IMR-90 (cell line): ENCODE results near the gene IRF2BP2. TPM values are rescaled to one million over a fixed set of nuclear protein-coding genes. Genes with fewer than 3 reads are reported as not detected.

Experiments
- ATAC-seq: fragments of 200-7000 bp; cut with Tn5 transposase; 2 replicates; pipeline ENCODE4 v1.9.1; 2020; ENCODE audit warnings: low read depth, mild to moderate bottlenecking, moderate library complexity
- BruUV-seq: library from RNA; stranded (reverse); fragments of 400-500 nt; replicated peaks from 2 replicates; lab custom pipeline; 2021; lab: Mats Ljungman, UMichigan
- CTCF ChIA-PET: fragments of 300-600 bp; formaldehyde crosslinking; extraction: SDS; loops from one replicate; lab custom pipeline; 2021; ENCODE audit warnings: antibody characterized with exemption; lab: Yijun Ruan, JAX
- POLR2A ChIA-PET: fragments of 300-600 bp; sonication (Branson Sonifier 250); formaldehyde crosslinking; loops from one replicate; lab custom pipeline; 2022; ENCODE audit warnings: antibody characterized with exemption; ENCODE audit not compliant: unreplicated experiment; lab: Charles Lee
- DNase-seq: peaks from one replicate; pipeline ENCODE4 v3.0.0; 2013
- H2AFZ ChIP-seq: replicated peaks from 2 replicates; pipeline ENCODE3; 2013; ENCODE audit warnings: low read length, mild to moderate bottlenecking; ENCODE audit not compliant: poor library complexity
- H2AK5ac ChIP-seq: 2 replicates; pipeline ENCODE4 v1.6.1; 2013; ENCODE audit warnings: low read depth, low read length, inconsistent platforms
- H2AK9ac ChIP-seq: replicated peaks from 2 replicates; pipeline ENCODE3; 2013; ENCODE audit warnings: mild to moderate bottlenecking, low read depth, low read length, moderate library complexity; ENCODE audit not compliant: poor library complexity
- H2BK120ac ChIP-seq: 2 replicates; pipeline ENCODE4 v1.6.1; 2013; ENCODE audit warnings: low read depth, low read length, inconsistent platforms
- H2BK15ac ChIP-seq: 3 replicates; pipeline ENCODE4 v1.6.1; 2013; ENCODE audit warnings: low read depth, low read length, inconsistent platforms
- H2BK20ac ChIP-seq: 2 replicates; pipeline ENCODE4 v1.6.1; 2013; ENCODE audit warnings: low read depth, mild to moderate bottlenecking, inconsistent platforms, low read length, moderate library complexity
- H2BK5ac ChIP-seq: 2 replicates; pipeline ENCODE4 v1.6.1; 2013; ENCODE audit warnings: mild to moderate bottlenecking, low read depth, low read length, inconsistent platforms; ENCODE audit not compliant: poor library complexity, severe bottlenecking
- H3K14ac ChIP-seq: replicated peaks from 2 replicates; pipeline ENCODE4 v1.6.1; 2013; ENCODE audit warnings: low read depth, low read length, inconsistent platforms
- H3K18ac ChIP-seq: 2 replicates; pipeline ENCODE4 v1.6.1; 2013; ENCODE audit warnings: low read depth, low read length, control low read depth
- H3K23ac ChIP-seq: 2 replicates; pipeline ENCODE4 v1.6.1; 2013; ENCODE audit warnings: low read depth, low read length, inconsistent platforms
- H3K27ac ChIP-seq: 2 replicates; pipeline ENCODE4 v1.5.1; 2013; ENCODE audit warnings: mild to moderate bottlenecking, control low read depth, low read length; ENCODE audit not compliant: insufficient read depth
- H3K27me3 ChIP-seq: 2 replicates; pipeline ENCODE4 v1.6.1; 2013; ENCODE audit warnings: low read length; ENCODE audit not compliant: control insufficient read depth, insufficient read depth
- H3K36me3 ChIP-seq: 2 replicates; pipeline ENCODE4 v1.6.1; 2013; ENCODE audit warnings: low read length, mixed read lengths; ENCODE audit not compliant: control insufficient read depth, insufficient read depth
- H3K4ac ChIP-seq: 2 replicates; pipeline ENCODE4 v1.6.1; 2013; ENCODE audit warnings: low read depth, low read length, inconsistent platforms
- H3K4me1 ChIP-seq: 2 replicates; pipeline ENCODE4 v1.6.1; 2013; ENCODE audit warnings: low read length, mixed read lengths; ENCODE audit not compliant: control insufficient read depth, insufficient read depth
- H3K4me2 ChIP-seq: 2 replicates; pipeline ENCODE4 v1.6.1; 2013; ENCODE audit warnings: low read depth, mild to moderate bottlenecking, control low read depth, low read length, moderate library complexity
- H3K4me3 ChIP-seq: 2 replicates; pipeline ENCODE4 v1.5.1; 2013; ENCODE audit warnings: low read depth, mild to moderate bottlenecking, control low read depth, low read length, moderate library complexity; ENCODE audit not compliant: insufficient read depth
- H3K56ac ChIP-seq: 2 replicates; pipeline ENCODE4 v1.6.1; 2013; ENCODE audit warnings: low read length, inconsistent platforms; ENCODE audit not compliant: insufficient read depth; ENCODE audit errors: extremely low read depth
- H3K79me1 ChIP-seq, 2 experiments: 2 replicates each; pipeline ENCODE4 v1.6.1; 2013; ENCODE audit warnings: low read length in 2 of 2, inconsistent platforms in 1 of 2, low read depth in 1 of 2
- H3K9ac ChIP-seq: 2 replicates; pipeline ENCODE4 v1.6.1; 2013; ENCODE audit warnings: low read depth, low read length, control low read depth
- H3K9me1 ChIP-seq: 2 replicates; pipeline ENCODE4 v1.6.1; 2013; ENCODE audit warnings: low read length, inconsistent platforms; ENCODE audit not compliant: insufficient read depth
- H3K9me3 ChIP-seq: 2 replicates; pipeline ENCODE4 v1.6.1; 2013; ENCODE audit warnings: low read length; ENCODE audit not compliant: control insufficient read depth, insufficient read depth
- H4K20me1 ChIP-seq: 2 replicates; pipeline ENCODE4 v1.6.1; 2013; ENCODE audit warnings: low read length, inconsistent platforms; ENCODE audit not compliant: insufficient read depth
- H4K5ac ChIP-seq: 2 replicates; pipeline ENCODE4 v1.6.1; 2013; ENCODE audit warnings: mild to moderate bottlenecking, low read depth, low read length, control low read depth
- H4K8ac ChIP-seq, 2 experiments: 2 replicates each; pipeline ENCODE4 v1.6.1; 2013; ENCODE audit warnings: low read depth in 2 of 2, low read length in 2 of 2, control low read depth in 1 of 2, inconsistent platforms in 1 of 2
- H4K91ac ChIP-seq: 2 replicates; pipeline ENCODE4 v1.6.1; 2013; ENCODE audit warnings: low read depth, low read length, inconsistent platforms; ENCODE audit not compliant: insufficient read depth
- BHLHE40 ChIP-seq: fragments of 150-350 bp; IDR thresholded peaks from 2 replicates; pipeline ENCODE4 v1.6.1; 2016; ENCODE audit warnings: mild to moderate bottlenecking, low read depth, low read length
- CEBPB ChIP-seq: IDR thresholded peaks from 2 replicates; pipeline ENCODE4 v1.6.1; 2012; ENCODE audit warnings: low read depth, low read length, improper control_type of control experiment
- CHD1 ChIP-seq: IDR thresholded peaks from 2 replicates; pipeline ENCODE4 v1.6.1; 2012; ENCODE audit warnings: low read depth, low read length, improper control_type of control experiment
- CTCF ChIP-seq: conservative IDR thresholded peaks from 2 replicates; pipeline ENCODE4 v1.5.1; 2012; ENCODE audit warnings: mild to moderate bottlenecking, low read depth, low read length, improper control_type of control experiment
- ELK1 ChIP-seq: fragments of 150-350 bp; IDR thresholded peaks from 2 replicates; pipeline ENCODE4 v1.6.1; 2016; ENCODE audit warnings: low read depth, mild to moderate bottlenecking, low read length, moderate library complexity, borderline replicate concordance
- FOS ChIP-seq: fragments of 150-350 bp; IDR thresholded peaks from 2 replicates; pipeline ENCODE4 v1.6.1; 2016; ENCODE audit warnings: low read depth, low read length
- MAFK ChIP-seq: IDR thresholded peaks from 2 replicates; pipeline ENCODE4 v1.6.1; 2012; ENCODE audit warnings: low read depth, low read length, improper control_type of control experiment
- MAZ ChIP-seq: IDR thresholded peaks from 2 replicates; pipeline ENCODE4 v1.6.1; 2012; ENCODE audit warnings: low read depth, mild to moderate bottlenecking, low read length, improper control_type of control experiment, moderate library complexity, borderline replicate concordance
- MXI1 ChIP-seq: IDR thresholded peaks from 2 replicates; pipeline ENCODE4 v1.6.1; 2012; ENCODE audit warnings: low read depth, mild to moderate bottlenecking, low read length, moderate library complexity, borderline replicate concordance
- NFE2L2 ChIP-seq: fragments of 150-350 bp; IDR thresholded peaks from 2 replicates; pipeline ENCODE4 v1.6.1; 2016; ENCODE audit warnings: low read depth, mild to moderate bottlenecking, low read length
- POLR2A ChIP-seq: IDR thresholded peaks from 2 replicates; pipeline ENCODE4 v1.6.1; 2012; ENCODE audit warnings: mild to moderate bottlenecking, low read depth, low read length
- RAD21 ChIP-seq: IDR thresholded peaks from 2 replicates; pipeline ENCODE4 v1.6.1; 2012; ENCODE audit warnings: low read length, improper control_type of control experiment
- RCOR1 ChIP-seq: IDR thresholded peaks from 2 replicates; pipeline ENCODE4 v1.6.1; 2012; ENCODE audit warnings: mild to moderate bottlenecking, low read length, improper control_type of control experiment; ENCODE audit not compliant: insufficient replicate concordance
- RFX5 ChIP-seq: IDR thresholded peaks from 2 replicates; pipeline ENCODE4 v1.8.0; 2012; ENCODE audit warnings: low read depth, mild to moderate bottlenecking, low read length, moderate library complexity
- SMC3 ChIP-seq: fragments of 150-350 bp; IDR thresholded peaks from 2 replicates; pipeline ENCODE4 v1.6.1; 2016; ENCODE audit warnings: low read depth, mild to moderate bottlenecking, antibody characterized with exemption, low read length, moderate library complexity
- USF2 ChIP-seq: fragments of 150-350 bp; IDR thresholded peaks from 2 replicates; pipeline ENCODE4 v1.6.1; 2017; ENCODE audit warnings: mild to moderate bottlenecking, antibody characterized with exemption, low read length, low read depth
- WGBS, 2 experiments: methylation state at CpG; one replicate each; pipeline versions ENCODE4 v1.1.5 to v1.1.7; 2013; ENCODE audit warnings: missing lambda C conversion rate in 2 of 2; ENCODE audit not compliant: insufficient read length in 1 of 2; ENCODE audit errors: extremely low coverage in 2 of 2; 5-methylcytosine and 5-hydroxymethylcytosine counted together
- dilution Hi-C: fragments of 300-500 bp; cut with HindIII; formaldehyde crosslinking; loops from one replicate; pipeline ENCODE4 v1.14.3; 2018; ENCODE audit warnings: low sequenced_read_pairs; ENCODE audit not compliant: unreplicated experiment
- in situ Hi-C: fragments of 300-500 bp; cut with MboI; formaldehyde crosslinking; loops from 3 replicates; pipeline ENCODE4 v1.14.3; 2019; ENCODE audit warnings: low sequenced_read_pairs, inconsistent platforms, mixed read lengths
- intact Hi-C: fragments of 100-400 bp; cut with micrococcal nuclease; formaldehyde crosslinking; loops from 2 replicates; pipeline ENCODE4 v1.10.0; 2022
- polyA plus RNA-seq, 3 experiments: library from polyadenylated mRNA; depleted of rRNA; stranded (reverse); fragments of >200 nt; gene quantifications; 2 replicates each; pipeline ENCODE4 v1.2.3, GENCODE V29; 2012; ENCODE audit warnings: low replicate concordance in 1 of 3
- total RNA-seq: library from RNA; depleted of rRNA; stranded (reverse); fragments of >200 nt; gene quantifications from 2 replicates; pipeline ENCODE4 v1.2.3, GENCODE V29; 2012

Gene IRF2BP2
- total and polyA plus RNA-seq, 2 of the 4 experiments (the other 2 are of a cell fraction), result 47.0 to 66.6 TPM

GRCh38 chr1:234649432-234650081, 39.6 kb upstream of the IRF2BP2 start:
- no peak overlapping the region for H3K14ac ChIP-seq
- BruUV-seq, result no TSS peak
- H3K4me1 ChIP-seq, result no peaks in the 10 kb centered on the region
- no peak overlapping the region for H3K18ac ChIP-seq
- ATAC-seq (no peak), DNase-seq (no peak)
- no peaks in the 10 kb centered on the region for H3K36me3 ChIP-seq
- H3K4ac ChIP-seq, result no peak overlapping the region
- H2BK20ac ChIP-seq, result no peak overlapping the region
- H3K9ac ChIP-seq, result no peak overlapping the region
- no peak overlapping the region for H4K91ac ChIP-seq
- H2AFZ ChIP-seq, result peak overlapping the region; percentile 26
- H3K27ac ChIP-seq, result no peak overlapping the region
- H2BK120ac ChIP-seq, result no peak overlapping the region
- H3K4me2 ChIP-seq, result no peak overlapping the region
- dilution Hi-C loops (no loop called here), in situ Hi-C loops (no loop called here), intact Hi-C loops (no loop called here)
- H2BK15ac ChIP-seq, result no peak overlapping the region
- H3K56ac ChIP-seq, result no peak overlapping the region
- no peaks in the 10 kb centered on the region for H3K9me1 ChIP-seq
- H3K27me3 ChIP-seq, result no peaks in the 10 kb centered on the region
- no peaks in the 10 kb centered on the region for H3K79me1 ChIP-seq
- CTCF ChIA-PET, result no interaction called here
- no peak overlapping the region for H3K23ac ChIP-seq
- TF ChIP-seq ELK1 (no peak), FOS (no peak), CEBPB (no peak), BHLHE40 (no peak), CHD1 (no peak), MXI1 (no peak), RFX5 (no peak), RCOR1 (no peak), USF2 (no peak), POLR2A (no peak), MAZ (no peak), RAD21 (no peak), CTCF (no peak), SMC3 (no peak), MAFK (no peak), NFE2L2 (no peak)
- WGBS, 2 experiments, result 100% methylated on average over 1 of the region's 3 CpGs; no CpG with 5 or more reads in 1 of the 2 experiments
- no peak overlapping the region for H4K8ac ChIP-seq
- H4K5ac ChIP-seq, result no peak overlapping the region
- H3K9me3 ChIP-seq, result peaks cover 8% of the 10 kb centered on the region
- H2BK5ac ChIP-seq, result no peak overlapping the region
- POLR2A ChIA-PET, result interaction anchor here (0.6 kb wide), 1 partner anchor 75 kb away, joined by 6 read pairs; no protein-coding TSS in a partner anchor
- peak overlapping the region; percentile 16; the same call in 1 of the 2 replicates for H2AK5ac ChIP-seq
- no peak overlapping the region for H3K4me3 ChIP-seq
- H2AK9ac ChIP-seq, result no peak overlapping the region
- H4K20me1 ChIP-seq, result no peaks in the 10 kb centered on the region
